SH-SY5Y (cell line): ENCODE measurements around the gene PDIA2.

Experiments
- GATA2 ChIP-seq: IDR thresholded peaks from 2 replicates; pipeline ENCODE4 v1.6.1; 2011; ENCODE audit warnings: mild to moderate bottlenecking, low read depth, low read length
- GATA3 ChIP-seq: IDR thresholded peaks from 2 replicates; pipeline ENCODE4 v1.6.1; 2011; ENCODE audit warnings: low read depth, mild to moderate bottlenecking, low read length, moderate library complexity

The PDIA2 gene, protein sequence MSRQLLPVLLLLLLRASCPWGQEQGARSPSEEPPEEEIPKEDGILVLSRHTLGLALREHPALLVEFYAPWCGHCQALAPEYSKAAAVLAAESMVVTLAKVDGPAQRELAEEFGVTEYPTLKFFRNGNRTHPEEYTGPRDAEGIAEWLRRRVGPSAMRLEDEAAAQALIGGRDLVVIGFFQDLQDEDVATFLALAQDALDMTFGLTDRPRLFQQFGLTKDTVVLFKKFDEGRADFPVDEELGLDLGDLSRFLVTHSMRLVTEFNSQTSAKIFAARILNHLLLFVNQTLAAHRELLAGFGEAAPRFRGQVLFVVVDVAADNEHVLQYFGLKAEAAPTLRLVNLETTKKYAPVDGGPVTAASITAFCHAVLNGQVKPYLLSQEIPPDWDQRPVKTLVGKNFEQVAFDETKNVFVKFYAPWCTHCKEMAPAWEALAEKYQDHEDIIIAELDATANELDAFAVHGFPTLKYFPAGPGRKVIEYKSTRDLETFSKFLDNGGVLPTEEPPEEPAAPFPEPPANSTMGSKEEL

GRCh38 chr16:283033-283805, at the start of gene PDIA2:
Gene PDIA2, plus strand, starts transcription at chr16:283164. Its CDS starts 6 bp downstream, at chr16:283170.
- no peak for TF ChIP-seq GATA2
- TF ChIP-seq GATA3 = no peak

- TF ChIP-seq GATA3 (no peak), GATA2 (no peak)
Measured at GRCh38 chr16:234468-235305, 48.3 kb upstream of the PDIA2 start, which contains the start of gene FAM234A. Gene FAM234A, plus strand, starts transcription at chr16:234821. Its CDS starts 19,593 bp downstream, at chr16:254414.

GRCh38 chr16:239948-240277, 43.1 kb upstream of the PDIA2 start:
- no peak for TF ChIP-seq GATA3
- TF ChIP-seq GATA2 = no peak

DNA sequence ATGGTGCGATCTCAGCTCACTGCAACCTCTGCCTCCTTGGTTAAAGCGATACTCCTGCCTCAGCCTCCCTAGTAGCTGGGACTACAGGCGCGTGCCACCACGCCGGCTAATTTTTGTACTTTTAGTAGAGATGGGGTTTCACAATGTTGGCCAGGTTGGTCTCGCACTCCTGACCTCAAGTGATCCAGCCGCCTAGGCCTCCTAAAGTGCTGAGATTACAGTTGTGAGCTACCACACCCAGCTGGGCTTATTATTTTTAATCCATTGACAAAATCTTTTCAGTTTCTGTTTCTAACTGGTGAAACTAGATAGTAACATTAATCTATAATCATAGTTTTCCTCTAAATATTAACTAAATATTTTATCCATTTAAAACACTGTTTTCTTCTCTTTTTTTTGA, 42.4 kb upstream of the PDIA2 start:
- TF ChIP-seq GATA2 = no peak
- TF ChIP-seq GATA3 = no peak

GRCh38 chr16:242281-242680, 40.7 kb upstream of the PDIA2 start:
- TF ChIP-seq GATA2 (no peak), GATA3 (no peak)

DNA sequence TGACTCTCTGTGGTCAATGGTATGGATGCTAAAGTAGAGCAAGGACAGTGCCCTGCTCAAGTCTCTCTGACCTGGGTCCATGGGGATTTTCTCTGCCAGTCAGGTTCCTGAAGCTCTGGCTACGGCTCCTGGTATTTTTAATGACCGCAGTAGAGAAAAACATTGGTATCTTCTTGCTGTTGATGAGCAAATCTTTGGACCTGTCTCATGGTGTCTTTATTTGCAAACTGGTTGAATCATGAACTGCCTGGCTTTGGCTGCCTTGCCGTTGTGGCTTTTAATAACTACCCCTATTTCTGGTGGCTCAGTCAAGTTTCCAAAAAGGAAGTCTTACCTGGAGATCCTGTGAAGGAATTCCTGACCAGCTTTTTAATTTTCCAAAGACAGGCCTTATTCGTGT, 39.6 kb upstream of the PDIA2 start:
- TF ChIP-seq GATA3 = no peak

- TF ChIP-seq GATA3 (no peak), GATA2 (no peak)
Measured at GRCh38 chr16:245105-245504, 37.9 kb upstream of the PDIA2 start.

- TF ChIP-seq GATA3 (no peak), GATA2 (no peak)
Measured at GRCh38 chr16:247027-247426, 35.9 kb upstream of the PDIA2 start.

DNA sequence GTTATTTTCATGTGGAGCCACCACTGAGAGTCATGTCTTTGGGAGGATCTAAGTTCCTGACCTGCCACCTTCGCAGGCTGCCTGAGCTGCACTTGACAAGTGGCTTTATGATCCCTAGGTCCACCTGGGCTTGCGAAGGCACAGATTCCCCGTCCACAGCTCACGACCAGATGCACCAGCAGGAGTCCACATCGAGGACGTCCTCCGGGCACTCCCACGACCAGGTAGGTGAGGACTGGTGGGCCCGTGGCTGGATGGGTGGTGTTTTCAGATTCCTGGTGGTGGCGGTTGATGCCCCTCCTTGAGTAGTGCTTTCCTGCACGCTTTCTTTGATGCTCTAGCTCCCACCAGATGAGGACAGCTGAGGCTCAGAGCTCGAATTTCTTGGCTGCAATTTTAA, 33.5 kb upstream of the PDIA2 start:
- TF ChIP-seq GATA3 (no peak), GATA2 (no peak)

DNA sequence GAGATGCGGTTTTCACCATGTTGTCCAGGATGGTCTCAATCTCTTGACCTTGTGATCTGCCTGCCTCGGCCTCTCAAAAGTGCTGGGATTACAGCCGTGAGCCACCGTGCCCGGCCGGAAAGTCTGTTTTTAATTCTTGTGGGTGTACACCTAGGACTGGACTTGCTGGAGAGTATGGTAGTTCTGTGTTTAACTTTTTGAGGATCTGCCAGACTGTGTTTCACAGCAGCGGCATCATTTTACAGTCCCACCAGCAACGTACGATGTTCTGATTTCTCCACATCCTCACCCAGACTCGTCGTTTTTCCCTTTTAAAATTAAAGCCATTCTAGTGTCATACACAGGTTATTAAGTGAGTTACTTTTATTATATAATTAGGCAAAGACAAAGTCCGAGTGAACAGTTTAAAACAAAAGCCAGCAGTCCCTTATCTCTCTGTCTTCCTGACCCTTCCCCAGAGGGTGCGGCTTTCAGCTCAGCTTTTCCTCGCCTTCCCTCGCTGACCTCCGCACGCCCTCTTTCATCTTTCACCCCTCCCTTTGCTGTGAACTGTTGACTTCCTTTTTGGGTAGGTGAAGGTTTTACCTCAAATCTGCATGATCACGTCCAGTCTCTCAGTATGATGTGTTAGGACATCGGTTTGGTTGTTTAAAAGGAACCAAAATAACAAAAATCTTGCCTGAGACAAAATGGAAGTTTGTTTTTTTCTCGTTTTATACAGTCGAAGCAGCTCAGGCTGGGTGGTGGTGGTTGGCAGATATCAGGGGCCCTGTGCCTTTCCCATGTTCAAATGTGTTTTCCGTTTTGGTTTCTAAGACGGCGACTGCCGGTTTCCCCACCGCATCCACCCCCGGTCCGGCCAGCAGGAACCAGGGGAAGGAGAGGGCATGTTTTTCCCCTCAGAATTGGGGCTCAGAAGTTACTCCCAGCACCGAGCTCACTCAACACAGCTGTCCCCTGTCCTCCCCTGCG, 30.3 kb upstream of the PDIA2 start:
- no peak for TF ChIP-seq GATA2
- TF ChIP-seq GATA3 = no peak

GRCh38 chr16:253833-254232, 29.1 kb upstream of the PDIA2 start:
- TF ChIP-seq GATA2 (no peak), GATA3 (no peak)

DNA sequence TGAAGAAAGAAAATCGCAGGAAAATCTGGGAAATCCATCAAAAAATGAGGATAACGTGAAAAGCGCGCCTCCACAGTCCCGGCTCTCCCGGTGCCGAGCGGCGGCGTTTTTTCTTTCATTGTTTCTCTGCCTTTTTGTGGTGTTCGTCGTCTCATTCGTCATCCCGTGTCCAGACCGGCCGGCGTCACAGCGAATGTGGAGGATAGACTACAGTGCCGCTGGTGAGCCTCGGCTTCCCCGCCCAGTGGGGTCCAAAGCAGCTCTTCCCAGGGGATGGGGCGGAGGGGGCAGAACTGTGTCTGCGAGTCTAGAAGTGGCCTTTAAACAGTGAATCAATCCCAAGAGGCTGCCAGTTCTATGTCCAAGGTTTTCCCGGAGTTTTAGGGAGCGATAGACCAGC, 28.5 kb upstream of the PDIA2 start:
- TF ChIP-seq GATA3 = no peak
- TF ChIP-seq GATA2 = no peak

GRCh38 chr16:255183-255582, 27.8 kb upstream of the PDIA2 start:
- TF ChIP-seq GATA2 (no peak), GATA3 (no peak)
